NCI-H1105 treated with DMSO at 0.1 percent for 48 hours (cell line): ENCODE results near the gene PCP4L1.
"Not testable (repeated sequence)": the region's sequence is repeated elsewhere in the genome, so short reads cannot be mapped to it uniquely, and the experiment has no call there.

Source experiments
- DNase-seq: peaks from one replicate; lab custom pipeline; 2025; lab: John Stamatoyannopoulos, UW

PCP4L1 gene

DNA sequence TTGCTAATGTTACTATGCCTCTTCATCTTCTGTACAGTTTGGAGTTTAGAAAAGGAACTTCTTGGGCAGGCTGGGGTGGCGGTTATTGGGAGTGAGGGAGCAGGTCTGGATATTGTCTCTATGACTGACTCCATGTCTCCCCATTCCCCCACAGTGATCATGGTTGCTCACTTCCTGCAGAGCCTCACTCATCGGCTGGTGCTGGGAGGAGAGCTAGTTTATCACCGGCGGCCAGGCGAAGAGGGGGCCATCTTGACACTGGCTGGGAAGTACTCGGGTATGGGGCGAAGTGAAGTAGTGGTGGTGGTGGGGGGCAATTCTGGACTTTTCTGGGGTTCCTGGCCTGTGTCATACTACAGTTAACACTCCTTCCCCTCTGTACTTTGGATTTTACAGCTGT, 30.5 kb upstream of the PCP4L1 start:
- DNase-seq, result no peak

DNA sequence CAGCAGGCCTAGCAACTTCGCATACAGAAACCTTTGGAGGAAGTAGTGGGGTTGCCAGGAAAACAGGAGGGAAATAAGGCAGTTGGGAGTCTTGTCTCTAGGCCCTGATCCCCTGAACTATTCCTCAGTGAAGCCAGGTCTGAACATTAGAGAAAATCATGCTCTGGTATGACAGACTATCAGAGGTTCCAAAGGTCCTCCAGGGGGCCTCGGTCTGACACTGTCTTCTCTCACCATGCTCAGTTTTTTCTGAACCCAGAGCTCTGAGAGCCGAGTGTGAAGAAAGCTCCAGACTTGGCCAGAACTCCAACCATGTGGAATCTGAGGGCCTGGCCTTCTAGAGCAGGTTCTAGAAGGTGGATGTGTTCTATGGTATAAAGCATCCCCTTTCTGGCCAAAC, 28.6 kb upstream of the PCP4L1 start:
- no peak for DNase-seq

- DNase-seq, result no peak
Observed at GRCh38 chr1:161230762-161231161, 27.8 kb upstream of the PCP4L1 start.

- DNase-seq, result no peak
Observed at GRCh38 chr1:161233102-161233501, 25.4 kb upstream of the PCP4L1 start.

- no peak for DNase-seq
Observed at GRCh38 chr1:161235957-161236775, 22.4 kb upstream of the PCP4L1 start.

DNA sequence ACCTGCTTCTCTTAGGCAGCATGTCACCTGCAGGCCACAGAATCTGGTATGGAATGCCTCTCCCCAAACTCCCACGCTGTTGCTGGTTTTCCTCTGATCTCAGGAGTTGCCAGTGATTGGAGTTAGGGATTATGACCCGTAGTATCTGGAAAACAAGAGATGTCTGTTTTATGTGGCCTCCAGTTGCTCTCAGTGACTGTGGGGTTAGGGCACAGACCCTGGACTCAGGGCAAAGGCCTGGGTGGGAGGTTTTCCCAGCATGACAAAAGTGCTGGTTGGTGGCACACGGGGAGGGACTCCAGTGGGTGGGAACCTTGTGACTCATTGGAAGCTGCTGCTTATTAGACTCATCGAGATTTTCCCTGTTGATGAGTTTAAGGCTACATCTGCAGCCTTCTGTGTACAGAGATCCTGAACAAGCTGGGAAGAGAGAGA, 20.5 kb upstream of the PCP4L1 start, which contains the start of gene NR1I3:
Gene NR1I3 (minus strand): TSS at position 165 of the 435 bp plus-strand sequence. CDS start 1,638 bp downstream, outside the sequence.
- no peak for DNase-seq

DNA sequence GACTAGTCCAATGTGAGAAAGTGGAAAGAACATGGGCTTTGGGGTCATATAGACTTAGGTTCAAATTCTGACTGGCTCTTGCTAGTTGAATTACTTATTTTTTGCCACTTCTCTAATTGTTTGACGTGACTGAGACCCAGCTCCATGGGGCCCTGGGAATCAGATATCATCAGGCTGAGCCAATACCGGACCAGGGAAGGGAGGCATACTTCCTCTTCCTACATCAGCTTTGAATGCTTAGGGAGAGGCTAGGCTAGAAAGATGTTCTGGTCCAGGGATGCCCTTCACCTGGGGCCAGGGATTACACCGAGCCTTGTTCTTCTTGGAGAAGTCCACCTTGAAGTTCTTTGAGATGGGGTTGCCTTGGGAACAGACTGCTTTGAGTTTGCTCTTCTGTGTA, 16.9 kb upstream of the PCP4L1 start:
- DNase-seq, result no peak

DNA sequence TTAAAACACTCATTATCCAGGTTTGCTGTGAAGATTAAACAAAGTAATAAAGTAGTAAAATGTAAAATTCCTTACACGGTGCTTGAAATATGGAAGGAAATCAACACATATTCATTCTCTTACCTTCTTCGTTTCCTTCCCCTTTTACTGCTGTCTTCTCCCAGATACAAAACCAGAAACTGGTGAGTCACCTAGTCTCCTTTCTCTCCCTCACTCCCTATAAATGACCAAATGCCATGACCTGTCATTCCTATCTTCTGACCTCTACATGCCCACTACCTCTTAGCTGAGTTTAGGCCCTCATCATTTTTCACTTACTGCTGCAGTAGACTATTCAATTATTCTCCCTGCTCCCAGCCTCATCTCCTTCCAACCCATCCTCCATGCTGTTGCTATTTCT, 16.2 kb upstream of the PCP4L1 start:
- no peak for DNase-seq

- DNase-seq, result no peak
Observed at GRCh38 chr1:161244888-161245287, 13.7 kb upstream of the PCP4L1 start.

GRCh38 chr1:161250100-161250499, 8.4 kb upstream of the PCP4L1 start:
- not testable (repeated sequence) for DNase-seq

DNA sequence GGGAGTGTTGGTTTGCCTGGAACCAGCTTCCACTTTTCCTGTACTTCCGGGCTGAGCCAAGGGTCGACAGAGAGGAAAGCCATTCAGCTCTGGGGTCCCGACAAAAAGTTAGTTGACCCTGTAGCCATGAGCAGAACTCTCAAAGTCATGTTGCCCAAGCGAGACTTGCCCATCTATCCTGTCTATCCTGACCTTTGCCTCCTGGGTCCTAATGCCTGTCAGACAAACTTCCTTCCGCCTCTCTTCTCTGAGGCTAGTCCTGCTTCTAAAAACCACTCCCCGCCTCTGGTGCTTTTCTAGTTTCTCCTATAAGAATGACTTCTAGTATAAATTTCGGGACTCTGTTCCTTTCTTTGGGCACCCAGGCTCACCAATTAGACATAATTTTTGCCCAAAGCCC, 7.7 kb upstream of the PCP4L1 start:
- no peak for DNase-seq

DNA sequence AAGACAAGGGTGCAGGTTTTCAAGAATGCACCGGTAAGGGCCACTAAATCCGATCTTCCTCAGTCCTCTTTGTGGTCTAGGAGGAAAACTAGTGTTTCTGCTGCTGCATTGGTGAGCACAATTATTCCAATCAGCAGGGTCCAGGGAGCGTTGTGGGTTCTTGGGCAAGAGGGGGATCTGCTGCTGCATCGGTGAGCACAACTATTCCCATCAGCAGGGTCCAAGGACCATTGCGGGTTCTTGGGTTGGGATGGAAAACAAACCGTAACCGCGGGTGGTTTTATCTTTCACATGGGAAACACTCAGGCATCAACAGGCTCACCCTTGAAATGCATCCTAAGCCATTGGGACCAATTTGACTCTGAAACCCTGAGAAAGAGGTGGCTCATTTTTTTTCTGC, 7.0 kb upstream of the PCP4L1 start:
- no peak for DNase-seq

DNA sequence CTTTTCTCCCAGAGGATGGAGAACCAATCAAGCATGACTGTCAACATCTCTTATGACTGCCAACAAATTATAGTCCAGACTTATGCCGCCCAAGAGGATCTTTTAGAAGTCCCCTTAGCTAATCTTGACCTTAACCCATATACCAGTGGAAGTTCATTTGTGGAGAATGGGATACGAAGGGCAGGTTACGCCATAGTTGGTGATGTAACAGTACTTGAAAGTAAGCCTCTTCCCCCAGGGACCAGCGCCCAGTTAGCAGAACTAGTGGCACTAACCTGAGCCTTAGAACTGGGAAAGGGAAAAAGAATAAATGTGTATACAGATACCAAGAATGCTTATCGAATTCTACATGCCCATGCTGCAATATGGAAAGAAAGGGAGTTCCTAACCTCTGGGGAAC, 3.2 kb upstream of the PCP4L1 start:
- not testable (repeated sequence) for DNase-seq

- DNase-seq, result not testable (repeated sequence)
Observed at GRCh38 chr1:161255955-161256520, 2.5 kb upstream of the PCP4L1 start.

- not testable (repeated sequence) for DNase-seq
Observed at GRCh38 chr1:161257109-161257508, 1.4 kb upstream of the PCP4L1 start.

DNA sequence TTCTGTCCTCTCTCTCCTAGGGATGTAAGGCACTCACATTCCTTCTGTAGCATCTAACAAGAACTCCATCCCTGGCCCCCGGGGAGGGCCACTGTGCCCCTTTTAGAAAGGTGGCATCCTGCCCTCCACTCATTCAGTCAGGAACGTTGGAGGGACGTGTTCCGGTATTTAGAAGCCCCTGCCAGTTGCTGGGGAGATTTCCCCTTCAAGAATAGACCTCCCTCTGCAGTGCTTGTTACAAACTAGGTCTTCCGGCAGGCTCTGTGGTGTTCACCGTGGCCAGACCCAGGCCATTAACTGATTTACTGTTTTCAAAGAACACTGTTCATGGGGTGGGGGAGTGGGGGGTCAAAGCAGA, 779 bp downstream of the PCP4L1 start:
- no peak for DNase-seq

GRCh38 chr1:161259765-161260164, 1.2 kb downstream of the PCP4L1 start:
- no peak for DNase-seq

- DNase-seq, result no peak
Observed at GRCh38 chr1:161260376-161261260, 2.1 kb downstream of the PCP4L1 start.

- no peak for DNase-seq
Observed at GRCh38 chr1:161261261-161262235, 3.0 kb downstream of the PCP4L1 start.

DNA sequence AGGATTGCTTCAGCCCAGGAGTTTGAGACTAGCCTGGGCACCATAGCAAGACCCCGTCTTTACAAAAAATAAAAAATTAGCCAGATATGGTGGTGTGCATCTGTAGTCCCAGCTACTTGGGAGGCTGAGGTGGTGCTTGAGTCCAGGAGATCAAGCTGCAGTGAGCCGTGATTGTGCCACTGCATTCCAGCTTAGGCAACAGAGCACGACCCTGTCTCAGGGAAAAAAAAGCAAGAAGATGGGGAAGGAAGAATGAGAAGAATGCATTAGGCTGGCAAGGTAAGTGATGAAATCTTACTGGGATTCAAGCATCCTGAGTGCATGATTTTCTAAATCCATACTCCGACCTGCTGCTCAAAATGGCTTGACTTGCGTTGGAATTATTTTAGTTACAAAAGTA, 6.8 kb downstream of the PCP4L1 start:
- DNase-seq, result no peak

DNA sequence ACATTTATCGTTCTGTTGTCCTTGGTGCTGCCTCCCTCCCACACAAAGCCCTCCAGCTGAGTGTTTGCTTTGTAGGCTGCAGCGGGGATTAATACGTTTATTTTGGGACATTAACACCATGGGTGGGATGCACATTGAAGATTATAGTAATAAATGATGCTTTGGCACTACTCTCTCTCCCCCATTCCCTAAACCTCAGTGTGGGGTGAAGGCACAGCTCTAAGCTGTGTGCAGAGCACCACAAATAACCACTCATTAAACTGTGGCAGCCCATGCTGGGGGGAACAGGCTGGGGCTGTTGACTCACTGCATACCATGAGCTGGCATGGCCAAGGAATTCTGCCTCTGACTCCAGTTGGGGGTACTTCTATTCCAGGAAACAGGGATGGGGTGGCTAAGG, 7.7 kb downstream of the PCP4L1 start:
- DNase-seq, result no peak
